ENCODE results near the gene ADISSP.

Gene ADISSP

GRCh38 chr20:3739926-3740451 is 27.6 kb downstream of the ADISSP start:
- no peak for DNase-seq

- DNase-seq: no peak
These were observed 28.3 kb downstream of the ADISSP start for GRCh38 chr20:3739054-3739925.

GRCh38 chr20:3738111-3739053 is 29.2 kb downstream of the ADISSP start:
- DNase-seq: no peak

- no peak for DNase-seq
These were observed 31.8 kb downstream of the ADISSP start for GRCh38 chr20:3735768-3736167.

- no peak for DNase-seq
These were observed 33.3 kb downstream of the ADISSP start for GRCh38 chr20:3734111-3734843.

- no peak for DNase-seq
These were observed 34.2 kb downstream of the ADISSP start for GRCh38 chr20:3733119-3733995.

GRCh38 chr20:3732327-3733118 is 35.0 kb downstream of the ADISSP start, which contains the start of gene HSPA12B:
Gene HSPA12B (plus strand): TSS chr20:3732685. CDS start chr20:3738675, 5,990 bp downstream.
- DNase-seq: no peak

GRCh38 chr20:3731944-3732326 is 35.6 kb downstream of the ADISSP start:
- DNase-seq: no peak

GRCh38 chr20:3730803-3731672 is 36.5 kb downstream of the ADISSP start:
- DNase-seq: no peak

- no peak for DNase-seq
These were observed 37.6 kb downstream of the ADISSP start for GRCh38 chr20:3729811-3730540.

- no peak for DNase-seq
These were observed 38.2 kb downstream of the ADISSP start for GRCh38 chr20:3729378-3729777.

- DNase-seq: no peak
These were observed 38.7 kb downstream of the ADISSP start for GRCh38 chr20:3728876-3729275.

GRCh38 chr20:3728354-3728753 is 39.2 kb downstream of the ADISSP start:
- DNase-seq: no peak

- peak in 17 of 58 donors; percentile 7 to 55 (median 29) for DNase-seq
These were observed 40.0 kb downstream of the ADISSP start for GRCh38 chr20:3727401-3728021.

GRCh38 chr20:3724356-3724755 is 43.2 kb downstream of the ADISSP start:
- no peak for DNase-seq

GRCh38 chr20:3723284-3723683 is 44.3 kb downstream of the ADISSP start:
- DNase-seq: no peak

- DNase-seq: no peak
These were observed 45.6 kb downstream of the ADISSP start for GRCh38 chr20:3721912-3722311.

Data from anterior cingulate cortex (tissue), 58 donors.